Vagina (tissue), 2 donors: ENCODE results near the gene BLOC1S5.

Experiments used
- CTCF ChIP-seq, 3 experiments: fragments of 450-650 bp in 2 of 3; fragments of 200-600 bp in 1 of 3; sonication (generic) in 1 of 3; IDR thresholded peaks; one replicate each; pipeline ENCODE4 v1.5.1; 2017 to 2019; ENCODE audit warnings: antibody characterized with exemption in 3 of 3, mild to moderate bottlenecking in 2 of 3, moderate library complexity in 2 of 3
- POLR2A ChIP-seq, 2 donors: fragments of 450-650 bp; IDR thresholded peaks; one replicate each; pipeline ENCODE4 v1.6.1; 2017; ENCODE audit warnings: antibody characterized with exemption in 2 of 2, mild to moderate bottlenecking in 2 of 2, moderate library complexity in 2 of 2
- POLR2AphosphoS5 ChIP-seq, 2 donors: sonication (generic); formaldehyde crosslinking; IDR thresholded peaks; one replicate each; pipeline ENCODE4 v1.9.0; 2017; ENCODE audit warnings: antibody characterized with exemption in 2 of 2, mild to moderate bottlenecking in 2 of 2, low read depth in 1 of 2; ENCODE audit not compliant: insufficient read depth in 1 of 2

GRCh38 chr6:8077991-8078390, 13.8 kb upstream of the BLOC1S5 start:
- TF ChIP-seq CTCF (IDR thresholded peaks at IDR 0.05) (no peak), POLR2A (IDR thresholded peaks at IDR 0.05) (no peak), POLR2AphosphoS5 (IDR thresholded peaks at IDR 0.05; ENCODE audit: insufficient read depth in 1 of 2, low read depth in 1 of 2) (no peak)
